GDM1 (cell line): ENCODE measurements around the gene TMEM250.

Experiments
- DNase-seq: peaks from one replicate; lab custom pipeline; 2025; lab: John Stamatoyannopoulos, UW

Gene TMEM250

GRCh38 chr9:136147890-136148714 lies 29.4 kb upstream of the TMEM250 start:
- no peak for DNase-seq

- no peak for DNase-seq
Observed at GRCh38 chr9:136147038-136147889, 28.6 kb upstream of the TMEM250 start.

- DNase-seq: no peak
Observed at GRCh38 chr9:136146126-136147037, 27.7 kb upstream of the TMEM250 start.

- no peak for DNase-seq
Observed at GRCh38 chr9:136145580-136145979, 26.9 kb upstream of the TMEM250 start.

GRCh38 chr9:136144450-136144849 lies 25.8 kb upstream of the TMEM250 start:
- DNase-seq: no peak

- DNase-seq: no peak
Observed at GRCh38 chr9:136143215-136144001, 24.7 kb upstream of the TMEM250 start.

- no peak for DNase-seq
Observed at GRCh38 chr9:136142859-136143214, 24.2 kb upstream of the TMEM250 start.

GRCh38 chr9:136142414-136142796 lies 23.7 kb upstream of the TMEM250 start:
- no peak for DNase-seq

- no peak for DNase-seq
Observed at GRCh38 chr9:136141682-136142413, 23.2 kb upstream of the TMEM250 start.

GRCh38 chr9:136140966-136141365 lies 22.3 kb upstream of the TMEM250 start:
- no peak for DNase-seq

- DNase-seq: no peak
Observed at GRCh38 chr9:136140046-136140445, 21.4 kb upstream of the TMEM250 start.

GRCh38 chr9:136138566-136138965 lies 19.9 kb upstream of the TMEM250 start:
- DNase-seq: no peak

GRCh38 chr9:136137321-136138265 lies 18.9 kb upstream of the TMEM250 start:
- no peak for DNase-seq

GRCh38 chr9:136136127-136136925 lies 17.7 kb upstream of the TMEM250 start:
- DNase-seq: no peak

GRCh38 chr9:136135326-136136126 lies 16.9 kb upstream of the TMEM250 start:
- DNase-seq: no peak

- DNase-seq: no peak
Observed at GRCh38 chr9:136133959-136134484, 15.3 kb upstream of the TMEM250 start.

- no peak for DNase-seq
Observed at GRCh38 chr9:136133191-136133958, 14.7 kb upstream of the TMEM250 start.
